GM19035 (cell line): ENCODE results near the gene MRPS10.
"Not testable (repeated sequence)": the region's sequence is repeated elsewhere in the genome, so short reads cannot be mapped to it uniquely, and the experiment has no call there.

Source experiments
- ATAC-seq: cut with Tn5 transposase; IDR thresholded peaks from one replicate; pipeline ENCODE4 v1.9.1; 2021; ENCODE audit not compliant: unreplicated experiment

Gene MRPS10

DNA sequence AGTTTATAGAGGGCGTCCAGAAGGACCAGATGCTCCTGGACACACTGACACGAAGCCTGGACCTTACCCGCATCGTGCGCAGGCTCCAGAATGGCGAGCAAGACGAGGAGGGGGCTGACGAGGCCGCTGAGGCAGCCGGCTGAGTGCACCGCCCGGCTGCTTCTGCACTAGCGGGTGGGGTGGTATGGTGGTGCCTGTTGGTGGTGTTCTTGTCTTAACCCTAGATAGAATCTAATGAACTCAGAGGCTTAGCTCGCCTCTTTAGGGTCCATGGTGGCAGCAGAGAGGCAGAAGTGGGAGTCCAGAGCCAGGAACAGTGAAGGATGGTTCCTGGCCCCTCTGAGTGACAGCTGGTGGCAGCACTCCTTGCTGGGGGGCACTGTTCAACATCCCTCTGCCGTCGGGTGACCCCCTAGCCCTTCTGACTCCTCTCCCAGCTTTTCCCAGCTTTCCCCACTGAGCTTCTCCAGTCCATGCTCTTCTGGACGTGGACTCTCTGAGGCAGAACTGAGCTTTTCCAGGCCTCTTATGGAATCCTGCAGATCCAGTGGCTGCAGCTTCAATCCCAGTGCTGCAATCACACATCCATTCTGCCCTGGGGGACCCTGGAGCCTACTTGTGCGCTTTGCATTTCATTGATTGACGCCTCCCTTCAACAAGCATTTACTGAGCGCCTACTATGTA lies 38.3 kb downstream of the MRPS10 start:
- no peak for ATAC-seq

DNA sequence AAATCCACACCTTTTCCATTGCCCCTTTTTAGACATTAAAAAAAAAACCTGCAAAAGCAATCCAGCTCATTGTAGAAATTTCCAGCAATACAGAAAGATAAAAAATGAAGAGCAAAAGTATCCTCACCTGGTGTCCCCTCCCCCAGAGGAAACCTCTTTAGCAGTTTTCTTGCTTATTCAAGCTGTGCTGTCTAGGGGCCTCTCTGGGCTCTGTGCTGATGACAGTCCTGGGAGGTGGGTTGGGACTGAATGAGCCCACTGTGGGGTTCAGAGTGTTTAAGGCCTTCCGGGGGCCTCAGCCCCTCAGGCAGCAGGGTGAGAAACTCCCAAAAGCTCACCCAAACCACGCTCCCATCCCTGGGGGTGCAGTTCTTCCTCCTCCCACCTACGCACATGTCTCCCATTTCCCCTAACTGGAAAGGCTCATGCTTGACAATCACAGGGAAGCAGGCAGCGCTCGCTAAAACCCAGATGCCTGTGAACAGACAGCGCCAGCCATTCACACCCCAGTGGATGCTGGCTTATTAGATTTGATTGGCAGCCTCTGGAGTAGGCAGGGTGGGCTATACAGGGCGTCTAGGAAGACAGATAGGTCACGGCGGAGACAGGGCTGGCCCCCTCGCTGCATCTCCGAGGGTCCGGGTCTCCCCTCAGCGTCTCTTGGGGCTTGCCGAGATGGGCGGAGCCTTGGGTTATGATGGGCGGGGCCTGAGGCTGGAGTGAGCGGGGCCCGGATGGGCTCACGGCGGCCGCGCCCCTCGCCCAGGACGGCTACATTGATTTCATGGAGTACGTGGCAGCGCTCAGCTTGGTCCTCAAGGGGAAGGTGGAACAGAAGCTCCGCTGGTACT lies 39.9 kb downstream of the MRPS10 start:
- no peak for ATAC-seq

DNA sequence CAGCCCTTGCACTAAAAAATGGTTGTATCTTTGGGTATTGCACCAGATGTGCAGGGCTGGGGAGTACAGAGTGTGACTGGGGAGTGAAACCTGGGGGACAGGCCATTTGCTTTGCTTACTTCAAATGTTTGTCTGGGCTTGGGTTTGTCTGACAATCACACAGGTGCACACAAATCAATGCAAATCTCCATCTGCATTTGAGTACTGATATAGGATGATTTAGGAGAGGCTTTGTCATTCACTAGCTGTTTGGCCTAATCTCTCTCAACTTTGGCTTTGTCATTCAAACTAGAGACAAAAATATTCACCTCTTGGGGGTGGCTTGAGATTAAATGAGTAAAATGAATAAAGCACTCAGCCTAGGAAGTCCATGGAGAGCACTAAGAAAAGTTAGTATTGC lies 40.7 kb downstream of the MRPS10 start:
- no peak for ATAC-seq

DNA sequence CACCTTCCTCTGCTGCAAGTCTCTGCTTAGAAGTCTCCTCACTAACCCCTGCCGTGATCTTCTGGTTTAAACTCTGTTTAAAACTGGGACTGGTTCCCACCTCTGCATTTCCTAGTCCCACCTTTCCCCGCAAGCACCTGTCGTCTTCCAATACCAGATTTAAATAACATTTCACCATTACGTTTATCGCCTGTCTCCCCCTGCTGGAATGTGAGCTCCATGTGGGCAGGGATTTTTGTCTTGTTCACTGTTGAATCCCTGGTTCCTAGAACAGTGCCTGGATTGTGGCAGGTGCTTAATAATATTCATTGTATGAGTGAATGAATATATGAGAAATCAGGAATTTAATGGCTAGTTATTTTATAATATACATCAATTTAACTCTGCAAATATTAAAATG lies 41.8 kb downstream of the MRPS10 start:
- ATAC-seq = no peak

DNA sequence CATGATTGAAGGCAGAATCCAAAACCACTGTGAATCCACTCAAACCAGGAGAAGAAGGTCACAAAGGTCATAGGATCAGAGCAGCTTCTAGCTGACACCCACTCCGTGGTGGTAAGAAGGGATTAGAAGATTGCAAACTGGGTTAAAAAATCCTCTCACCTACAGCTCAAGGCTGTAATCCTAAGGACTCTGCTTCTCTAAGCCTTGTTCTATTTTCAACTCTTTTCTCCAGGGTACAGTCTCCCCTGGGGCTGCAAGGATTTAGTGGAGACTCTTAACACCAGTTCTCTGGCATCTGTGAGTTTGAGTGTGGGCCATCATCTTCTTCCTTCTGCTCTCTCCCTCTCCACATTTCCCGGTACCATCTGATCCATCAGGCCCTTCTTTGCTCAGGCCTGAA lies 44.6 kb downstream of the MRPS10 start, which contains the start of gene GUCA1A:
Gene GUCA1A, plus strand, starts transcription at position 264 of the 400 bp plus-strand sequence. CDS start 250 bp downstream, outside the sequence.
- ATAC-seq = no peak

DNA sequence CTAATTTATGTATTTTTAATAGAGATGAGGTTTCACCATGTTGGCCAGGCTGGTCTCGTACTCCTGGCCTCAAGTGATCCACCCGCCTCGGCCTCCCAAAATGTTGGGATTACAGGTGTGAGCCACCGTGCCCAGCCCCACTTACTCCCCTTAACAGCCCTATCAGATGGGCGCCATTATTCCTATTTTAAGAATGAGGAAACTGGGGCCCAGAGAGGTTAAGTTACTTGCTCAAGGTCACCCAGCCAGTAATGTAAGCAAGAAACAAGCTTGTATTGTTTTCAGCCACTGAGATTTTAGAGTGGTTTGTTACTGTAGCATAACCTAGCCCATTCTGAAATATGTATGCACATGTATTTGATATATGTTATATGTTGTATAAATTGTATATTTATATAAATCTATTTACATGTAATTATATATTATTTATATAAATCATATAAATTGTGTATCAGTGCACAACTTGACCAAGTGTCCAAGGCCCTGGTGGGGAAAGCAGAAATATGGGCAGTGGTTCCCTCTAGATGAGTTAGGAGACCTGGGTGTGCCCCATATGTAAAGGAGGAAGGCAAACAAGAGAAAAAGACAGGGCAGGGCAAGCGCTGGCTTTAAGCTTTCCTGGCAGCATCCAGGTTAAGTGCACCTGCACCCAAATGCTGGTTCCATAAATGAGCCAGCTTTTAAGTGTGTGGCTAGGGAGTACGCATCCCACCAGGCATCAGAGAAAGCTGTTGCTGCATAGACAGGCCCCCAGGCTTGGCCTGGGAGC lies 45.7 kb downstream of the MRPS10 start:
- no peak for ATAC-seq

DNA sequence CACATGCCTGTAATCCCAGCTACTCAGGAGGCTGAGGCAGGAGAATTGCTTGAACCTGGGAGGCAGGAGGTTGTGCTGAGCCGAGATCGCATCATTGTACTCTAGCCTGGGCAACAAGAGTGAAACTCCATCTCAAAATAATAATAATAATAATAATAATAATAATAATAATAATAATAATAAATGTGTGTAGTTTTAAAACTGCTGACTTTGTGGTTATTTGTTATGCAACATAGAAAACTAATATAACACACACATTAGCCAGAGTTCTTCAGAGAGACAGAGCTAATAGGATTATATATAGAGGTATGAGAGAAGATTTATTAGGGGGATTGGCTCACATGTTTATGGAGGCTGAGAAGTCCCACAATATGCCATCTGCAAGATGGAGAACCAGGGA lies 47.9 kb downstream of the MRPS10 start:
- not testable (repeated sequence) for ATAC-seq

DNA sequence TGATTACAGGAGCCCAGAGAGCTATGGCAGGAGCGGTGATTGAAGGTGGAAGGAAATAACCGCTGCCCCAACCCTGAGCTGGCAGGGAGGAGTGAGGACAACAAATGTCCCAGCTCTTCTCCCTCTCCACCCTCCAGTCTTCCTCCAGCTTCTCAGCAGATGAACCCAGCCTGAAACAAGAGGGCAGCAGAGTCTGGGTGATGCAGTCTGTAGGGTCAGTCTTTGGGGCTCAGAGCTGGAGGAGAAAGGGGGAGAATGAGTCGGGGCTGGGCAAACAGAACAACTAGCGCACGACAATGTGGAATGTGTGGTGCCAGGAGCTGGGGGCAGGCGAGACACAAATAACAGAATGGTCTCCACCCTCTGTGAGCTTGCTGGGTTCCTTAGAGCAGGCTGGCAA lies 49.0 kb downstream of the MRPS10 start:
- no peak for ATAC-seq

DNA sequence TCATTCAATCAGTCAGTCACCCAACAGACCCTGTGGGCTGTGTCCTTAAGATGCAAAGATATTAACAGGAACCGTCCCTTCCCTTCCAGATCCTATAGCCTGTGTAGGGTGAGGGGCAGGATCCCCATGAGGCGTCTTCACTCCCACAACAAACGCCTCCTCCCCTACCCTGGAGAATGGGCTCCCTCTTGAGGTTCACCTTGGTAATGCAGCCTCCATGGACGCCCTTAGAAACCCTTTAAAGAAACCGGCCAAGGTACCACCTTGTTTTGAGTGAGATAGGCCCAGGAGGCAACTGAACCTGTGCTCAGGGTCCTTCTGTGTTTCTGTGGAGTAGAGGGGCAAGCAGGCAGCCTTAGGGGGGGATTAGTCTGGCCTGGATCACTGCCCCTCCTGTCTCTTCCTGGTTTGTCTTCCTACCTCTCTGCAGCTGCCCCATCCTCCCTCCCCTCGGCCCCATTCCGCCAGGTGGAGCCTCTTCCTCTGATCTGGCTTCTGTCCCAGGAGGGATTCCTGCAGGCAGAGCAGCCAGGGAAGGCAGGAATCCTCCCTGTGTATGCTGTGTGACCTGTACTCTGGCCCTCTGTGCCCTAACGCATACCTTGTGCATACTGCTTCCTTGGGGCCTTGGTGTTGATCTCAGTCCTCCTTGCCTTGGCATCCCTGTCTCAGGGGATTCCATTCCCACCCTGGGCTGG lies 51.1 kb downstream of the MRPS10 start:
- no peak for ATAC-seq

DNA sequence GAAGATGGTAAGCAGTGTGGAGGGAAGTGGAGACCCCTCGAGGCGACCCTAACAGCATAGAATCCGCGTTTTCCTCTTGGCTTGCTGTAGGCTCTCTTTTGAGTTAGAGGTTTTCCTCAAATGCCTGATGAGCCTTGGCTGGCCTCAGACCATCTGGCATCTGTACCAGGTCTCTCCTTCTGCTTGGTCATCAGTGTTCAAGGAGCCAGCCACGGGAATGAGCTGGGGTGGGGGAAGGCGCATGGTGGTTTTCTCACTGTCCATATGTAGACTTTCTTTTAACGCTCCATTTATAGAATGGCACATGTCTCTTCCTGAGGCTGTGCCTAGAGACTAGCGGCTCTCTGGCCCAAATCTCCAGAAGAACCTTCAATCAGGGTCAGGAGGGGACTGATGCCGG lies 52.6 kb downstream of the MRPS10 start:
- ATAC-seq = no peak

DNA sequence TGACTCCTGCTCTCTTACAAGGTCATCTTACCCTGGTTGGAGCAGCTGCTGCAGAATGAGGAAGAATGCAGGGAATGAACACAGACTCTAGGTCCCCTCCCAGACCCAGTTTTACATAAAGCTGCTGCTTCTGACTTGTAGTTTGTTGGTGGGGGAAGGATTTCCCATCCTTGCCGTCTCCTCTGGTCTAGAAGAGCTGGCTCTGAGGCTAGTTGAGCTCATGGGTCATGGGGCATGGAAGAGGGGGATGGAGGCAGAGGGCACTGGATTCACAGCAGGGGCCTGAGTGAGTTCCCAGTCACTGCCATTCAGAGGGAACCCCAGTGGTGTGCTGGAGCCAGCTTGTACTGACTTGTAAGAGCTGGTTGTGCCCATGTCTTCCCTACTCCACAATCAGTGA lies 53.7 kb downstream of the MRPS10 start:
- ATAC-seq = no peak

DNA sequence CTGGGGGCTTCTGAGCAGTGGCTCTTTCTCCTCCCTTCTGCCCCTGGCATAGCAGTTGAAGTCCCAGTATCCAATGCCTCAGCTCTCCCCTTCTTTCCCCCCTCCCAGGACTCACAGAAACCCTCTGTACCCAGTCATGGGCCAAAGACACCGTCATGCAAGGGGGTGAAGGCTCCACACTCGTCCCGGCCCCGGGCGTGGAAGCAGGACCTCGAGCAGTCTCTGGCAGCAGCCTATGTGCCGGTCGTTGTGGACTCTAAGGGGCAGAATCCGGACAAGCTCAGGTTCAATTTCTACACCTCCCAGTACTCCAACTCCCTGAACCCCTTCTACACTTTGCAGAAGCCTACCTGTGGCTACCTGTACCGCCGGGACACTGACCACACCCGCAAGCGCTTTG lies 54.8 kb downstream of the MRPS10 start:
- ATAC-seq = no peak

DNA sequence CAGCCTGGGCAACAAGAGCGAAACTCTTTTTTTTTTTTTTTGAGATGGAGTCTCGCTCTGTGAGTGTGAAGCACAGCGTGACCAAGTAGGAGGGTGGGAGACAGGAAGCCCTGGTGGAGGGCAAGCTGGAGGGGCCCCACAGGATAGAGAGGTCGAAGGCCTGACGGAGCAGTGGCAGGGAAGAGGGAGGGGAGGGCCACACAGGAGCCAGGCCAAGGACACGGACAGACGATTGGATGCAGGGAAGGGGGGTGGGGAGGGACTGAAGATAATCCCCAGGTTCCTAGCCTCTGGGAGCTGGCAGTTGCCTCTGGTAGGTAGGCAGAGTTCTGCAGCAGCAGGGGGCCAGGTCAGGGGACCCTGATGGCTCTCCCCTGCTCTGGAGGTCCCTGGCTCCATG lies 55.3 kb downstream of the MRPS10 start:
- ATAC-seq = no peak

DNA sequence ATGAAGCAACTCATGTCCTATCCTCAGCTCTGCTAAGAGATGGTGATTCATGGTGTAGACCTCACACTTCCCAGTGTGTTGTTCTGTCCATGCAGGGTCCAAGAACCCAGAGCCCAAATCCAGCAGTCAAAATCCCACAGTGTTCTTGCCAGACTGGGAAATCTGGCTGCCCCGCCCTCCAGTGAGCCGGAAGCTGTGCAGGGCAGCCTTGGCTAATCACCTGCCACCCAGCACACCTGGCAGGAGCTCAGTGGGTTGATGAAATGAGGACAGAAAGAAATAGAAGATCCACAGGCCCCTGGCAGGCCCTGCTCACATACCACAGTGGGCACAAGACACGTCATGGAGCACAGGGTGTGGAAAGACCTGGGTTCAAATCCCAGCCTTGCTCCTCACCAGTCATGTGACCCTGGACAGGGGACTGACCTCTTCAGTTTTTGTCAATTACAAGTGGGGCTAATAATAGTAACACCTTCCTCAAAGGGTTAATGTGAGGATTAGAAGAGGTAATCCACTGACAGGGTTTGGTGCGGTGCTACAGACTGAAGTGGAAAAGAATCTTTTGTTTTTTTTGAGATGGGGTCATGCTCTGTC lies 58.1 kb downstream of the MRPS10 start:
- ATAC-seq = no peak

DNA sequence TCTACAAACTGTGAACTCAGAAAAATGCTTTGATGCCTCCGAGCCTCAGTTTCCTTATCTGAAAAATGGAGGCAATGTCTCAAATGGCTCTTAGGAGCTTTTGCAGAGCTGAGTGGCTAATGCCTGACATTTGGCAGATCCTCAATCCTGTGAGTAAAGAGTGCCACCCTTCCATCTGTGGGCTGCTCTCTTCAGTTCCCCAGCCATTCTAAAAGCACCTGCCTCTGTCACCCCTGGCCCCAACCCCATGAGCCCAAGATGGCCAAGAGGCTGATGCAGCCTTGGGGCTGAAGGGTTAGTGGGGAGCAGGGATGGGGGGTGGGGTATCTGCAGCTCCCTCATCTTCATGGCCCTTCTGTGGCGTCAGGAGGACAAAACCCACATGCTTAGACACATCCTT lies 59.0 kb downstream of the MRPS10 start:
- no peak for ATAC-seq

DNA sequence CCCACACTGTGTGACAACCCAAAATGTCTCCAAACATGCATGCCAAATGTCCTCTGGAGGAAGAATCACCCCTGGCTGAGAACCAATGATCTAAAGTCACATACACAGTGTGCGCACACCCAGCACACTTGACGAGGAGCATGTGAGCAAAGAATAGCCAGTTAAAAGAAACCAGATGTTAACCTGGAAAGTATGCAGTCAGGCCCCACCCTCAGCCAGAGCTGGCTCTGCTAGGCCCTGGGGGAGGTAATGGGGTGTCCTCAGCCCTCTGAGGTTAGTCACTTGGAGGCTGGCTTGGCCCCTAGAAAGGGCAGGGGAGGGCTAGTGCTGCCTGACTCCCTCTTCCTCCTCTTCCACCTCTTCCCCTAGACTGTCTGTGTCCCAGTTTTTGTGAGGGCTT lies 59.6 kb downstream of the MRPS10 start:
- ATAC-seq = no peak
